Loucy (cell line): ENCODE measurements around the gene NOL8.

Experiments
- H2AFZ ChIP-seq: fragments of 200-600 bp; sonication (generic); 2 replicates; pipeline ENCODE4 v1.6.0; 2016; ENCODE audit warnings: antibody characterized with exemption, mild to moderate bottlenecking, low read length, moderate library complexity
- H3F3A ChIP-seq: fragments of 200-600 bp; 2 replicates; pipeline ENCODE4 v1.6.0; 2016; ENCODE audit warnings: antibody characterized with exemption, low read depth, mild to moderate bottlenecking
- H3K27me3 ChIP-seq: fragments of 200-600 bp; sonication (generic); 2 replicates; pipeline ENCODE4 v1.6.1; 2014; ENCODE audit warnings: low read length, mild to moderate bottlenecking; ENCODE audit not compliant: insufficient read depth, poor library complexity, severe bottlenecking
- H3K36me3 ChIP-seq: fragments of 200-600 bp; sonication (generic); 2 replicates; pipeline ENCODE4 v1.6.1; 2016; ENCODE audit warnings: low read length; ENCODE audit not compliant: insufficient read depth
- H3K4me1 ChIP-seq: fragments of 200-600 bp; sonication (generic); 2 replicates; pipeline ENCODE4 v1.5.1; 2014; ENCODE audit warnings: low read length, mild to moderate bottlenecking; ENCODE audit not compliant: insufficient read depth, poor library complexity, severe bottlenecking
- H3K4me2 ChIP-seq: fragments of 200-600 bp; sonication (generic); 2 replicates; pipeline ENCODE4 v1.6.0; 2014; ENCODE audit warnings: antibody characterized with exemption, low read length, low read depth, mild to moderate bottlenecking; ENCODE audit not compliant: poor library complexity, severe bottlenecking
- H3K4me3 ChIP-seq: fragments of 200-600 bp; sonication (generic); 2 replicates; pipeline ENCODE4 v1.5.1; 2014; ENCODE audit warnings: low read length, mild to moderate bottlenecking, mixed read lengths; ENCODE audit not compliant: poor library complexity, severe bottlenecking
- H3K79me2 ChIP-seq: fragments of 200-600 bp; sonication (generic); 2 replicates; pipeline ENCODE4 v1.6.1; 2014; ENCODE audit warnings: low read length; ENCODE audit not compliant: insufficient read depth
- H3K9ac ChIP-seq: fragments of 200-600 bp; sonication (generic); 2 replicates; pipeline ENCODE4 v1.6.0; 2014; ENCODE audit warnings: mild to moderate bottlenecking, low read depth, low read length, moderate library complexity; ENCODE audit not compliant: poor library complexity, severe bottlenecking
- H3K9me2 ChIP-seq: fragments of 200-600 bp; sonication (generic); replicated peaks from 2 replicates; pipeline ENCODE4 v1.6.1; 2016; ENCODE audit warnings: low read depth, low read length, mixed read lengths
- H3K9me3 ChIP-seq: fragments of 200-600 bp; sonication (generic); 2 replicates; pipeline ENCODE4 v1.6.1; 2014; ENCODE audit warnings: mild to moderate bottlenecking, antibody characterized with exemption, low read length, low read depth; ENCODE audit not compliant: insufficient read depth
- H4K20me1 ChIP-seq: fragments of 200-600 bp; sonication (generic); 2 replicates; pipeline ENCODE4 v1.6.0; 2014; ENCODE audit warnings: antibody characterized with exemption, low read length, mild to moderate bottlenecking; ENCODE audit not compliant: insufficient read depth, poor library complexity, severe bottlenecking
- CTCF ChIP-seq: fragments of 200-600 bp; sonication (generic); conservative IDR thresholded peaks from 2 replicates; pipeline ENCODE4 v1.5.1; 2014; ENCODE audit warnings: mild to moderate bottlenecking, antibody characterized with exemption, low read length
- EZH2phosphoT487 ChIP-seq: fragments of 200-600 bp; IDR thresholded peaks from 2 replicates; pipeline ENCODE4 v1.6.1; 2018; ENCODE audit warnings: antibody characterized with exemption, mild to moderate bottlenecking, moderate library complexity, borderline replicate concordance

Gene NOL8

GRCh38 chr9:92298036-92298435 lies 27.1 kb downstream of the NOL8 start:
- H3K4me2 ChIP-seq = no peak overlapping the region
- TF ChIP-seq CTCF (no peak), EZH2phosphoT487 (no peak)
- no peak overlapping the region for H3K9ac ChIP-seq
- H3K9me2 ChIP-seq = no peaks in the 10 kb centered on the region
- H3F3A ChIP-seq = peaks cover 7% of the 10 kb centered on the region; the same call in 1 of the 2 replicates
- no peaks in the 10 kb centered on the region for H4K20me1 ChIP-seq
- no peak overlapping the region for H2AFZ ChIP-seq
- no peaks in the 10 kb centered on the region for H3K27me3 ChIP-seq
- H3K9me3 ChIP-seq = no peaks in the 10 kb centered on the region
- H3K4me3 ChIP-seq = no peak overlapping the region
- peaks cover 56% of the 10 kb centered on the region for H3K36me3 ChIP-seq
- H3K4me1 ChIP-seq = peaks cover 16% of the 10 kb centered on the region
- H3K79me2 ChIP-seq = peaks cover 17% of the 10 kb centered on the region

GRCh38 chr9:92297611-92298010 lies 27.5 kb downstream of the NOL8 start:
- Histone ChIP-seq H3K36me3 (peaks cover 51% of the 10 kb centered on the region), H3K4me2 (no peak overlapping the region)

GRCh38 chr9:92295827-92296258 lies 29.3 kb downstream of the NOL8 start:
- TF ChIP-seq EZH2phosphoT487 = no peak
- TF ChIP-seq CTCF = no peak
- Histone ChIP-seq H3K4me1 (peaks cover 35% of the 10 kb centered on the region), H4K20me1 (peaks cover 17% of the 10 kb centered on the region), H3F3A (peaks cover 7% of the 10 kb centered on the region; the same call in 1 of the 2 replicates), H3K9me3 (no peaks in the 10 kb centered on the region), H3K4me3 (no peak overlapping the region), H3K36me3 (peaks cover 38% of the 10 kb centered on the region), H3K4me2 (peak overlapping the region; percentile 5), H2AFZ (no peak overlapping the region), H3K27me3 (no peaks in the 10 kb centered on the region), H3K9ac (peak overlapping the region; percentile 95), H3K9me2 (no peaks in the 10 kb centered on the region), H3K79me2 (peaks cover 39% of the 10 kb centered on the region)

More at GRCh38 chr9:92297611-92298010, 27.5 kb downstream of the NOL8 start:
- Histone ChIP-seq H3K79me2 (peaks cover 22% of the 10 kb centered on the region), H3K4me3 (no peak overlapping the region), H3K4me1 (peaks cover 20% of the 10 kb centered on the region), H3K9me2 (no peaks in the 10 kb centered on the region), H3F3A (peaks cover 7% of the 10 kb centered on the region; the same call in 1 of the 2 replicates), H3K27me3 (no peaks in the 10 kb centered on the region), H3K9ac (no peak overlapping the region), H4K20me1 (peaks cover under 1% of the 10 kb centered on the region), H3K9me3 (no peaks in the 10 kb centered on the region), H2AFZ (no peak overlapping the region)
- TF ChIP-seq EZH2phosphoT487 (no peak), CTCF (no peak)
